ENCODE measurements around the gene FSTL1.

- no peak for TF ChIP-seq SP1 (IDR thresholded peaks at IDR 0.05)
- no peak for TF ChIP-seq LEF1 (IDR thresholded peaks at IDR 0.05; ENCODE audit: borderline replicate concordance)
- TF ChIP-seq FOXM1 (IDR thresholded peaks at IDR 0.05; ENCODE audit: borderline replicate concordance): no peak
- TF ChIP-seq ZNF384 (IDR thresholded peaks at IDR 0.05): no peak
- no peak for TF ChIP-seq SUZ12 (IDR thresholded peaks at IDR 0.05)
- TF ChIP-seq FOXA1 (IDR thresholded peaks at IDR 0.05): no peak
- TF ChIP-seq BHLHE40 (IDR thresholded peaks at IDR 0.05; ENCODE audit: borderline replicate concordance): no peak
- TF ChIP-seq CTBP1 (IDR thresholded peaks at IDR 0.05; ENCODE audit: borderline replicate concordance): no peak
- TF ChIP-seq FOXK2 (IDR thresholded peaks at IDR 0.05): no peak
- no peak for TF ChIP-seq HDGF (IDR thresholded peaks at IDR 0.05; ENCODE audit: borderline replicate concordance)
- TF ChIP-seq TARDBP (IDR thresholded peaks at IDR 0.05): no peak
- TF ChIP-seq ARNT (IDR thresholded peaks at IDR 0.05): no peak
- TF ChIP-seq ELF4 (IDR thresholded peaks at IDR 0.05): no peak
- no peak for TF ChIP-seq NFRKB (IDR thresholded peaks at IDR 0.05)
These were observed 45.6 kb upstream of the FSTL1 start for GRCh38 chr3:120496278-120497002.

Measured in HEK293T (cell line).